Glutamatergic neuron (in vitro differentiated cells): ENCODE measurements around the gene CIAPIN1. TPM values are rescaled to one million over a fixed set of nuclear protein-coding genes. Genes with fewer than 3 reads are reported as not detected.
A peak's percentile ranks its signal among the peaks of the same experiment; 100 is the strongest.
"Not testable (repeated sequence)": the region's sequence is repeated elsewhere in the genome, so short reads cannot be mapped to it uniquely, and the experiment has no call there.

Experiments
- DNase-seq: peaks from one replicate; pipeline ENCODE4 v3.0.0; 2022
- H3K27ac Mint-ChIP-seq: one replicate; pipeline ENCODE4 v1.8.0; 2020; ENCODE audit warnings: mild to moderate bottlenecking, mixed read lengths, inconsistent platforms; ENCODE audit not compliant: unreplicated experiment
- H3K27me3 Mint-ChIP-seq: one replicate; pipeline ENCODE4 v1.8.0; 2020; ENCODE audit warnings: mild to moderate bottlenecking, moderate library complexity, mixed read lengths, inconsistent platforms; ENCODE audit not compliant: unreplicated experiment
- H3K36me3 Mint-ChIP-seq: one replicate; pipeline ENCODE4 v1.8.0; 2020; ENCODE audit warnings: mild to moderate bottlenecking, mixed read lengths, inconsistent platforms; ENCODE audit not compliant: unreplicated experiment
- H3K4me1 Mint-ChIP-seq: one replicate; pipeline ENCODE4 v1.8.0; 2020; ENCODE audit warnings: mild to moderate bottlenecking, low read depth, mixed read lengths, inconsistent platforms; ENCODE audit not compliant: unreplicated experiment
- H3K4me3 Mint-ChIP-seq: one replicate; pipeline ENCODE4 v1.8.0; 2020; ENCODE audit warnings: mild to moderate bottlenecking, mixed read lengths, inconsistent platforms; ENCODE audit not compliant: unreplicated experiment
- H3K9me3 Mint-ChIP-seq: one replicate; pipeline ENCODE4 v1.8.0; 2020; ENCODE audit warnings: mild to moderate bottlenecking, moderate library complexity, mixed read lengths, inconsistent platforms; ENCODE audit not compliant: unreplicated experiment
- CTCF ChIP-seq: fragments of 200-600 bp; sonication (generic); IDR thresholded peaks from one replicate; pipeline ENCODE4 v1.5.0; 2021; ENCODE audit not compliant: partially characterized antibody, unreplicated experiment
- total RNA-seq: library from RNA; stranded (reverse); fragmentation: NEBNext Ultra II Directional; extraction: Animal tissue kit (Norgen Biotek cat#: 25700); gene quantifications from one replicate; pipeline ENCODE4 v1.2.1, GENCODE V29; 2021; ENCODE audit not compliant: unreplicated experiment

Gene CIAPIN1
- total RNA-seq, 1 donor from 2014 or later = 129 TPM

GRCh38 chr16:57462209-57462977, 15.2 kb upstream of the CIAPIN1 start, which contains the start of gene POLR2C:
POLR2C (plus strand) TSS chr16:57462679; CDS start chr16:57462725, 46 bp downstream.
- peaks cover 6% of the 10 kb centered on the region for H3K27me3 Mint-ChIP-seq
- H3K9me3 Mint-ChIP-seq = no peaks in the 10 kb centered on the region
- H3K27ac Mint-ChIP-seq = peak within 1 kb of the TSS; percentile 91
- peak; percentile 95 for DNase-seq
- H3K4me3 Mint-ChIP-seq = peak within 1 kb of the TSS; percentile 98
- peaks cover 7% of the 10 kb centered on the region for H3K36me3 Mint-ChIP-seq
- peak; percentile 94 for TF ChIP-seq CTCF
- H3K4me1 Mint-ChIP-seq = peaks cover 4% of the 10 kb centered on the region

- no peak for TF ChIP-seq CTCF
- H3K27me3 Mint-ChIP-seq = peaks cover 3% of the 10 kb centered on the region
- peaks cover 4% of the 10 kb centered on the region for H3K4me1 Mint-ChIP-seq
- no peak overlapping the region for H3K4me3 Mint-ChIP-seq
- H3K27ac Mint-ChIP-seq = no peak overlapping the region
- no peak for DNase-seq
- H3K9me3 Mint-ChIP-seq = peaks cover 5% of the 10 kb centered on the region
- no peaks in the 10 kb centered on the region for H3K36me3 Mint-ChIP-seq
Observed at GRCh38 chr16:57452021-57452420, 4.8 kb upstream of the CIAPIN1 start.

GRCh38 chr16:57446531-57447185, 527 bp downstream of the CIAPIN1 start:
- Mint-ChIP-seq H3K36me3 (no peaks in the 10 kb centered on the region), H3K4me3 (peak overlapping the region; percentile 96), H3K9me3 (peaks cover 10% of the 10 kb centered on the region), H3K27ac (peak overlapping the region; percentile 97), H3K27me3 (peaks cover 4% of the 10 kb centered on the region), H3K4me1 (peaks cover 9% of the 10 kb centered on the region)
- TF ChIP-seq CTCF = no peak
- DNase-seq = peak; percentile 84

GRCh38 chr16:57445510-57445909, 1.7 kb downstream of the CIAPIN1 start:
- peaks cover 9% of the 10 kb centered on the region for H3K4me1 Mint-ChIP-seq
- TF ChIP-seq CTCF = no peak
- DNase-seq = no peak
- H3K4me3 Mint-ChIP-seq = no peak overlapping the region
- peaks cover under 1% of the 10 kb centered on the region for H3K36me3 Mint-ChIP-seq
- H3K27ac Mint-ChIP-seq = no peak overlapping the region
- peaks cover 10% of the 10 kb centered on the region for H3K9me3 Mint-ChIP-seq
- H3K27me3 Mint-ChIP-seq = peaks cover 4% of the 10 kb centered on the region

- Mint-ChIP-seq H3K27me3 (peaks cover 4% of the 10 kb centered on the region), H3K9me3 (peaks cover 10% of the 10 kb centered on the region), H3K4me3 (peak overlapping the region; percentile 32), H3K36me3 (peaks cover 9% of the 10 kb centered on the region), H3K27ac (no peak overlapping the region), H3K4me1 (peaks cover 9% of the 10 kb centered on the region)
- TF ChIP-seq CTCF = no peak
- no peak for DNase-seq
Observed at GRCh38 chr16:57444711-57445110, 2.5 kb downstream of the CIAPIN1 start.

GRCh38 chr16:57440551-57440950, 6.6 kb downstream of the CIAPIN1 start:
- H3K9me3 Mint-ChIP-seq, H3K4me3 Mint-ChIP-seq, H3K27ac Mint-ChIP-seq, DNase-seq, H3K27me3 Mint-ChIP-seq, H3K4me1 Mint-ChIP-seq: not testable (repeated sequence)
- H3K36me3 Mint-ChIP-seq = peaks cover 11% of the 10 kb centered on the region

- not testable (repeated sequence) for H3K27ac Mint-ChIP-seq, H3K27me3 Mint-ChIP-seq, H3K9me3 Mint-ChIP-seq, H3K4me1 Mint-ChIP-seq, H3K4me3 Mint-ChIP-seq, DNase-seq
- H3K36me3 Mint-ChIP-seq = peaks cover 11% of the 10 kb centered on the region
Observed at GRCh38 chr16:57439947-57440346, 7.2 kb downstream of the CIAPIN1 start.
